Panc1 (cell line): ENCODE measurements around the gene DMTF1. TPM values are rescaled to one million over a fixed set of nuclear protein-coding genes. Genes with fewer than 3 reads are reported as not detected.

Experiments used
- ATAC-seq: fragments of 200-7000 bp; cut with Tn5 transposase; 2 replicates; pipeline ENCODE4 v1.9.1; 2020; ENCODE audit warnings: mild to moderate bottlenecking, moderate library complexity
- BruUV-seq: library from RNA; stranded (reverse); fragments of 400-500 nt; replicated peaks from 2 replicates; lab custom pipeline; 2021; lab: Mats Ljungman, UMichigan
- CTCF ChIA-PET: fragments of 300-600 bp; sonication (Branson Sonifier 250); formaldehyde crosslinking; loops from one replicate; lab custom pipeline; 2022; ENCODE audit warnings: antibody characterized with exemption; lab: Charles Lee
- POLR2A ChIA-PET: fragments of 300-600 bp; sonication (Branson Sonifier 250); formaldehyde crosslinking; loops from one replicate; lab custom pipeline; 2022; ENCODE audit warnings: antibody characterized with exemption; lab: Charles Lee
- DNase-seq: peaks from one replicate; pipeline ENCODE4 v3.0.0-alpha.2; 2010; ENCODE audit warnings: low read depth, low spot score
- H3K27ac ChIP-seq: 2 replicates; pipeline ENCODE4 v1.5.1; 2011; ENCODE audit warnings: mild to moderate bottlenecking, low read length, inconsistent platforms
- H3K27me3 ChIP-seq: fragments of 200-500 bp; sonication (Bioruptor generic); 2 replicates; pipeline ENCODE4 v1.6.0; 2014; ENCODE audit warnings: low read length, inconsistent platforms; ENCODE audit not compliant: control insufficient read depth, insufficient read depth
- H3K36me3 ChIP-seq: fragments of 200-500 bp; sonication (Bioruptor generic); 2 replicates; pipeline ENCODE4 v1.5.1; 2014; ENCODE audit warnings: inconsistent platforms, mild to moderate bottlenecking, low read length, moderate library complexity; ENCODE audit not compliant: control insufficient read depth, insufficient read depth
- H3K4me1 ChIP-seq: 2 replicates; pipeline ENCODE4 v1.5.1; 2011; ENCODE audit warnings: inconsistent platforms, mild to moderate bottlenecking, low read length, moderate library complexity; ENCODE audit not compliant: control insufficient read depth, insufficient read depth
- H3K4me3 ChIP-seq, 2 experiments: 2 replicates each; pipeline ENCODE4 v1.5.1; 2011 to 2012; ENCODE audit warnings: low read depth in 2 of 2, low read length in 2 of 2, mild to moderate bottlenecking in 2 of 2, inconsistent platforms in 1 of 2, moderate library complexity in 1 of 2
- H3K9me3 ChIP-seq: fragments of 200-500 bp; sonication (Bioruptor generic); 2 replicates; pipeline ENCODE4 v1.5.1; 2014; ENCODE audit warnings: low read depth, mild to moderate bottlenecking, inconsistent platforms, low read length, moderate library complexity; ENCODE audit not compliant: control insufficient read depth, insufficient read depth
- CTCF ChIP-seq: fragments of 450-650 bp; IDR thresholded peaks from 2 replicates; pipeline ENCODE4 v1.5.1; 2017; ENCODE audit warnings: mild to moderate bottlenecking
- POLR2AphosphoS5 ChIP-seq: IDR thresholded peaks from 2 replicates; pipeline ENCODE4 v1.6.1; 2012; ENCODE audit warnings: mild to moderate bottlenecking, low read depth, low read length, moderate library complexity
- SIN3A ChIP-seq: IDR thresholded peaks from 2 replicates; pipeline ENCODE4 v1.6.1; 2012; ENCODE audit warnings: low read depth, mild to moderate bottlenecking, low read length, moderate library complexity, borderline replicate concordance; ENCODE audit not compliant: insufficient read depth
- TCF7L2 ChIP-seq: IDR thresholded peaks from 2 replicates; pipeline ENCODE4 v1.6.1; 2011; ENCODE audit warnings: mild to moderate bottlenecking, low read depth, low read length, inconsistent platforms
- in situ Hi-C: cut with HindIII; loops from 2 replicates; pipeline ENCODE4 v1.10.0; 2016; ENCODE audit warnings: low sequenced_read_pairs, low pct_unique_long_range_greater_than_20kb
- intact Hi-C: fragments of 100-400 bp; cut with micrococcal nuclease; formaldehyde crosslinking; loops from one replicate; pipeline ENCODE4 v1.10.0; 2022; ENCODE audit not compliant: unreplicated experiment
- total RNA-seq: library from RNA; stranded (reverse); gene quantifications from one replicate; pipeline ENCODE4 v1.2.1, GENCODE V29; 2021; ENCODE audit not compliant: unreplicated experiment
- TF ChIP-seq, protein P1 (sequence below), 2 experiments: IDR thresholded peaks; 2 replicates each; pipeline ENCODE4 v1.6.1; 2011 to 2012; ENCODE audit warnings: low read depth in 2 of 2, control low read depth in 1 of 2, low read length in 1 of 2, mild to moderate bottlenecking in 1 of 2, moderate library complexity in 1 of 2; ENCODE audit not compliant: insufficient read depth in 1 of 2

DMTF1 gene
- total RNA-seq, 1 experiment from 2014 or later, result 54.0 TPM

GRCh38 chr7:87119581-87119980, 32.7 kb upstream of the DMTF1 start:
- no peaks in the 10 kb centered on the region for H3K36me3 ChIP-seq
- intact Hi-C loops, result no loop called here
- H3K9me3 ChIP-seq, result no peaks in the 10 kb centered on the region
- no peak overlapping the region for H3K27ac ChIP-seq
- H3K27me3 ChIP-seq, result no peaks in the 10 kb centered on the region
- CTCF ChIA-PET, result no interaction called here
- in situ Hi-C loops, result no loop called here
- no TSS peak for BruUV-seq
- no peak for ATAC-seq
- no peak for DNase-seq
- no peaks in the 10 kb centered on the region for H3K4me1 ChIP-seq
- POLR2A ChIA-PET, result no interaction called here
- no peak overlapping the region for H3K4me3 ChIP-seq
- TF ChIP-seq, protein P1, sequence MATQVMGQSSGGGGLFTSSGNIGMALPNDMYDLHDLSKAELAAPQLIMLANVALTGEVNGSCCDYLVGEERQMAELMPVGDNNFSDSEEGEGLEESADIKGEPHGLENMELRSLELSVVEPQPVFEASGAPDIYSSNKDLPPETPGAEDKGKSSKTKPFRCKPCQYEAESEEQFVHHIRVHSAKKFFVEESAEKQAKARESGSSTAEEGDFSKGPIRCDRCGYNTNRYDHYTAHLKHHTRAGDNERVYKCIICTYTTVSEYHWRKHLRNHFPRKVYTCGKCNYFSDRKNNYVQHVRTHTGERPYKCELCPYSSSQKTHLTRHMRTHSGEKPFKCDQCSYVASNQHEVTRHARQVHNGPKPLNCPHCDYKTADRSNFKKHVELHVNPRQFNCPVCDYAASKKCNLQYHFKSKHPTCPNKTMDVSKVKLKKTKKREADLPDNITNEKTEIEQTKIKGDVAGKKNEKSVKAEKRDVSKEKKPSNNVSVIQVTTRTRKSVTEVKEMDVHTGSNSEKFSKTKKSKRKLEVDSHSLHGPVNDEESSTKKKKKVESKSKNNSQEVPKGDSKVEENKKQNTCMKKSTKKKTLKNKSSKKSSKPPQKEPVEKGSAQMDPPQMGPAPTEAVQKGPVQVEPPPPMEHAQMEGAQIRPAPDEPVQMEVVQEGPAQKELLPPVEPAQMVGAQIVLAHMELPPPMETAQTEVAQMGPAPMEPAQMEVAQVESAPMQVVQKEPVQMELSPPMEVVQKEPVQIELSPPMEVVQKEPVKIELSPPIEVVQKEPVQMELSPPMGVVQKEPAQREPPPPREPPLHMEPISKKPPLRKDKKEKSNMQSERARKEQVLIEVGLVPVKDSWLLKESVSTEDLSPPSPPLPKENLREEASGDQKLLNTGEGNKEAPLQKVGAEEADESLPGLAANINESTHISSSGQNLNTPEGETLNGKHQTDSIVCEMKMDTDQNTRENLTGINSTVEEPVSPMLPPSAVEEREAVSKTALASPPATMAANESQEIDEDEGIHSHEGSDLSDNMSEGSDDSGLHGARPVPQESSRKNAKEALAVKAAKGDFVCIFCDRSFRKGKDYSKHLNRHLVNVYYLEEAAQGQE (IDR thresholded peaks at IDR 0.05; ENCODE audit: insufficient read depth in 1 of 2, low read depth in 2 of 2, low read length in 1 of 2), result no peak
- TF ChIP-seq POLR2AphosphoS5 (no peak), TCF7L2 (no peak), SIN3A (no peak), CTCF (no peak)

DNA sequence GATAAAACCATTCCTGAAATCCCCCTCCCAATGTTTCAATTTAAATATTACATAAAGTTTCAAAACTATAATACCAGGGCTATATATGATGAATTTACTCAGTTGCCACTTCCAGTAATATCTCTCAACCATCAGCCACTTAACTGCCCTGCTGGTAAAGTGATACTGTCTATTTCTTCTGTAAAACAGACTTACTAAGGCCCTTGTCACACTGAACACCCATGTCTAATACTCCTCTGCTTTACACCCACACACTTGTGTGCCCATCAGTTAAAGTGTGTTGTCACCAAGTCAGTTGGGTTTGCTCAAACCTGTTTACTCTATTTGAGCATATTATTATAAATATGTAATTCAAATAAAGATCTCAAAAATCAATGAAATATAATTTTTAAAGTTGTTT, 29.1 kb upstream of the DMTF1 start:
- in situ Hi-C loops, result no loop called here
- ChIA-PET CTCF (no interaction called here), POLR2A (no interaction called here)
- Histone ChIP-seq H3K27me3 (no peaks in the 10 kb centered on the region), H3K9me3 (no peaks in the 10 kb centered on the region), H3K27ac (no peak overlapping the region), H3K36me3 (no peaks in the 10 kb centered on the region), H3K4me1 (no peaks in the 10 kb centered on the region), H3K4me3 (no peak overlapping the region)
- DNase-seq, result no peak
- TF ChIP-seq POLR2AphosphoS5, result no peak
- TF ChIP-seq TCF7L2, result no peak
- no peak for TF ChIP-seq SIN3A
- TF ChIP-seq, protein P1 (IDR thresholded peaks at IDR 0.05; ENCODE audit: insufficient read depth in 1 of 2, low read depth in 2 of 2, low read length in 1 of 2), result no peak
- TF ChIP-seq CTCF, result no peak
- ATAC-seq, result no peak
- BruUV-seq, result no TSS peak
- intact Hi-C loops, result no loop called here
